ENCODE results near the gene SNTB2.

DNA sequence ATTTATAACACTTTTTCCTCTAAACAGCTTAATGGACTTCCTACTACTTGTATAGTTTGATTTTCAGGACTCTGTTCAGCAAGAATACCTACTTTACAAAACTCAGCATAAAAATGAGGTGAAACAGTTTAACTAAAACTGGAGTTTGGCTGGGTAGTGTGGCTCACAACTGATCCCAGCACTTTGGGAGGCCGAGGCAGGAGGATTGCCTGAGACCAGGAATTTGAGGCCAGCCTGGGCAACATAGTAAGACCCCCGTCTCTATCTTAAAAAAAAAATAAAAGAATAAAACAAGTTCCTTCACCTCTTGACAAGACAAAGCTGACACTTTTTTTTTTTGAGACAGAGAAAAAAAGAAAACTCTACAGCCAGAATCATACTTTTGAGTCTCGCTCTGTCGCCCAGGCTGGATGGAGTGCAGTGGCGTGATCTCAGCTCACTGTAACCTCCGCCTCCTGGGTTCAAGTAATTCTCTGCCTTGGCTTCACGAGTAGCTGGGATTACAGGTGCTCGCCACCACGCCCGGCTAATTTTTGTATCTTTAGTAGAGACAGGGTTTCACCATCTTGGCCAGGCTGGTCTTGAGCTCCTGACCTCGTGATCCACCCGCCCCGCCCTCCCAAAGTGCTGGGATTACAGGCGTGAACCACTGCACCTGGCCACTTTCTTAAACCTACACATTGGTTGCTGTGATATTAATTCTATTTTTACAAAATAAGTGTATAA, 140.8 kb downstream of the SNTB2 start:
- no peak for TF ChIP-seq SIX5 (IDR thresholded peaks at IDR 0.05; ENCODE audit: low read depth, low read length, severe bottlenecking)
- TF ChIP-seq, protein P1, sequence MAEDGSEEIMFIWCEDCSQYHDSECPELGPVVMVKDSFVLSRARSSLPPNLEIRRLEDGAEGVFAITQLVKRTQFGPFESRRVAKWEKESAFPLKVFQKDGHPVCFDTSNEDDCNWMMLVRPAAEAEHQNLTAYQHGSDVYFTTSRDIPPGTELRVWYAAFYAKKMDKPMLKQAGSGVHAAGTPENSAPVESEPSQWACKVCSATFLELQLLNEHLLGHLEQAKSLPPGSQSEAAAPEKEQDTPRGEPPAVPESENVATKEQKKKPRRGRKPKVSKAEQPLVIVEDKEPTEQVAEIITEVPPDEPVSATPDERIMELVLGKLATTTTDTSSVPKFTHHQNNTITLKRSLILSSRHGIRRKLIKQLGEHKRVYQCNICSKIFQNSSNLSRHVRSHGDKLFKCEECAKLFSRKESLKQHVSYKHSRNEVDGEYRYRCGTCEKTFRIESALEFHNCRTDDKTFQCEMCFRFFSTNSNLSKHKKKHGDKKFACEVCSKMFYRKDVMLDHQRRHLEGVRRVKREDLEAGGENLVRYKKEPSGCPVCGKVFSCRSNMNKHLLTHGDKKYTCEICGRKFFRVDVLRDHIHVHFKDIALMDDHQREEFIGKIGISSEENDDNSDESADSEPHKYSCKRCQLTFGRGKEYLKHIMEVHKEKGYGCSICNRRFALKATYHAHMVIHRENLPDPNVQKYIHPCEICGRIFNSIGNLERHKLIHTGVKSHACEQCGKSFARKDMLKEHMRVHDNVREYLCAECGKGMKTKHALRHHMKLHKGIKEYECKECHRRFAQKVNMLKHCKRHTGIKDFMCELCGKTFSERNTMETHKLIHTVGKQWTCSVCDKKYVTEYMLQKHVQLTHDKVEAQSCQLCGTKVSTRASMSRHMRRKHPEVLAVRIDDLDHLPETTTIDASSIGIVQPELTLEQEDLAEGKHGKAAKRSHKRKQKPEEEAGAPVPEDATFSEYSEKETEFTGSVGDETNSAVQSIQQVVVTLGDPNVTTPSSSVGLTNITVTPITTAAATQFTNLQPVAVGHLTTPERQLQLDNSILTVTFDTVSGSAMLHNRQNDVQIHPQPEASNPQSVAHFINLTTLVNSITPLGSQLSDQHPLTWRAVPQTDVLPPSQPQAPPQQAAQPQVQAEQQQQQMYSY (CRISPR knock-in tag; IDR thresholded peaks at IDR 0.05): no peak
- TF ChIP-seq YY1 (IDR thresholded peaks at IDR 0.05; ENCODE audit: low read depth, low read length): no peak
